Measurements from ENCODE around the gene PKD2L2.
"Not testable (repeated sequence)": the region's sequence is repeated elsewhere in the genome, so short reads cannot be mapped to it uniquely, and the experiment has no call there.

Gene PKD2L2

DNA sequence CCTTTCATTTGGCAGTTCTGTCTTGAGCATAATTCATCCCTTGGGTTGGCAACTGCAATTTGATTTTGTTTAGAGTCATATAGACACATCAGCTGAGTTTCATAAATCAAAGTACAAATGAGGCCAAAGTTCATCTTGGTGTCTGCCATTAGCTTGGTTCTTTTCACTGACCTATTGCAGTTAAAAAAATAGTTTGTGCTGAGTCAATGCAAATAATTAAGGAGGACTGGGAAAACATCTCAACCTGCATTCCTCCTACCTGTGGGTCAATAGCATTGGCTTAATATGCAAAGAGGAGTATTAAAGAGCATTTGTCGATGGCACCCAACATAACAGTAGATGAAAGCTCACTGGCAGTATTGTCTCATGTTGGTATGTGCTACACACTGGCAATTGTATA is 1.6 kb downstream of the PKD2L2 start:
- DNase-seq, result no peak

DNA sequence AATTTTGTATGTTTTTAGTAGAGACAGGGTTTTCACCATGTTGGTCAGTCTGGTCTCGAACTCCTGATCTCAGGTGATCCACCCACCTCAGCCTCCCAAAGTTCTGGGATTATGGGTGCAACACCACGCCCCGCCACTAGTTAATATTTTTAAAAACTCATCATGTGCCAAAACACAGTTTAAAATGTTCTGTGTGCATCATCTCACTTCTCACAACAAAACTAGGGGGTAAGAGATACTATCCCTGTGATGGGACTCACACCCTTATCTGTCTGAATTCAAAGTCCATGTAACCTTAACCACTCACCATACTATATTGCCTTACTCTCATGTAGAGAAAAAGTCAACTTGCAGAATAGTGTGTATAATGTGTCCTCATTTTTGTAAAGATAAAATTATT is 2.6 kb downstream of the PKD2L2 start:
- no peak for DNase-seq

DNA sequence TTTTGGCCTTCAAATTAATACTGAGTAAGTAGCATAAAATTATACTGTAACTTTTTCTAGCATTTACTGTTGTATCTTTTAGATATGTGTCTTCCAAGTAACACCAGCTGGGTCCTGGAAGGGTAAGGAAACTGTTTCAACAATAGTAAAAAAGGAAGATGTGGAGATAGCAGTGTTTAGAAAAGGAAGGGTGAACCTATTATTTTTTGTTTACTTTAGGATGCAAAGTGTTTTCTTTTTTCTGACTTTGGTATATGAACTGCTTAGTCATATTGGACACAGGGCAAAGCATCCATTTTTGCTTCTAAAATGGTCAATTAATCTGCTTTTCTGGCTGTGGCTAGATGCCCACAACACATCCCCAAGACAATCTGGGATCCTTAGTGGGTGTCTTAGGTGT is 5.3 kb downstream of the PKD2L2 start:
- no peak for DNase-seq

DNA sequence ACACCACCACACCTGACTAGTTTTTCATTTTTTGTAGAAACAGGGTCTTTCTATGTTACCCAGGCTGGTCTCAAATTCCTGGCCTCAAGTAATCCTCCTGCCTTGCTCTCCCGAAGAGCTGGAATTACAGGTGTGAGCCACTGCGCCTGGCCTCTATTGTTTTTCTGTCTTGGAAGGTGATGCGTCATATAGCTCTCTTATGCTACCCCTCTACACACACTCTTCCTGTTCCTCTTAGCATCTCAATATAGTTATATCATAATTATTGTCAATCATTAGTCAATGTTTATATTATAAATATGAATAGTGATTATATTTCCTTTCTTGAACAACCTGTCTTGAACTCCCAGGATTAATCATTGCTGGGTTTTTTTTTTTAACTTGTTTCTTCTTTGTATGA is 7.3 kb downstream of the PKD2L2 start:
- DNase-seq, result no peak

DNA sequence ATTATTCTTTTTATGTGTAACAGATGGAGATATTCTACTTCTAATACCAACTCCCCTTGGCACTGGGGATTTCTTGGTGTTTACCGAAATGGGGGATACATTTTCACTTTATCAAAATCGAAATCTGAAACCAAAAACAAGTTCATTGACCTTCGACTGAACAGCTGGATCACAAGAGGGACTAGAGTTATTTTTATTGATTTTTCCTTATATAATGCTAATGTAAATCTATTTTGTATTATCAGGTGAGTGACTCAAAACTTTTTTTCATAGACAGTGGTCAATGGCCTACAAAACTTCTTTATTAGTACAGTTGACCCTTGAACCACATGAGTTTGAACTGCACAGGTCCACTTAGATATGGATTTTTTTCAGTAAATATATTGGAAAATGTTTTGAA is 10.2 kb downstream of the PKD2L2 start:
- no peak for DNase-seq

DNA sequence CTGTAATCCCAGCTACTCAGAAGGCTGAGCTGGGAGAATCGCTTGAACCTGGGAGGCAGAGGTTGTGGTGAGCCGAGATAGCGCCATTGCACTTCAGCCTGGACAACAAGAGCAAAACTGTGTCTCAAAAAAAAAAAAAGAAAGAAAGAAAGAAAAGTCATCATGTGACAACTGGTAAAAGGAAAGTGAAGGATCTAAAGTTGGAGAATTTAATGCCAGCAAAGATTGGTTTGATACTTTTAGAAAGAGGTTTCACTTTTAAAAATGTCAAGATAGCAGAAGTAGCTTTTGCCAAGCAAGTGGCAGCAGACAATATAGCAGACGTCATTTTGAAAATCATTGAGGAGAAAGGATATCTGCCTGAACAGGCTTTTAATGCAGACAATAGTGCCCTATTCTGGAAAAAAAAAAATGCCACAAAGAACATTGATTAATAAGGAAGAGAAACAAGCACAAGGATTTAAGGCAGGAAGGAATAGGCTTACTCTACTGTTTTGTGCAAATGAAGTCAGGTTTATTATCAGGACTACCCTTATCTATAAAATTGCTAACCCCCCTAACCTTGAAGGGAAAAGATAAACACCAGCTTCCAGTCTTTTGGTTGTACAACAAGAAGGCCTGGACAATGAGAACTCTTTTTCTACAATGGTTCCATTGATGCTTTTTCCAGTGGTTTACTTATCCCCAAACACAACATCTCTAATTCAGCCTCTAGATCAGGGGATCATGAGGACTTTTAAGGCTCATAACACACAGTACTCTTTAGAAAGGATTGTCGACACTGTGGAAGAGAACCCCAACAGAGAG is 12.0 kb downstream of the PKD2L2 start:
- DNase-seq, result no peak

DNA sequence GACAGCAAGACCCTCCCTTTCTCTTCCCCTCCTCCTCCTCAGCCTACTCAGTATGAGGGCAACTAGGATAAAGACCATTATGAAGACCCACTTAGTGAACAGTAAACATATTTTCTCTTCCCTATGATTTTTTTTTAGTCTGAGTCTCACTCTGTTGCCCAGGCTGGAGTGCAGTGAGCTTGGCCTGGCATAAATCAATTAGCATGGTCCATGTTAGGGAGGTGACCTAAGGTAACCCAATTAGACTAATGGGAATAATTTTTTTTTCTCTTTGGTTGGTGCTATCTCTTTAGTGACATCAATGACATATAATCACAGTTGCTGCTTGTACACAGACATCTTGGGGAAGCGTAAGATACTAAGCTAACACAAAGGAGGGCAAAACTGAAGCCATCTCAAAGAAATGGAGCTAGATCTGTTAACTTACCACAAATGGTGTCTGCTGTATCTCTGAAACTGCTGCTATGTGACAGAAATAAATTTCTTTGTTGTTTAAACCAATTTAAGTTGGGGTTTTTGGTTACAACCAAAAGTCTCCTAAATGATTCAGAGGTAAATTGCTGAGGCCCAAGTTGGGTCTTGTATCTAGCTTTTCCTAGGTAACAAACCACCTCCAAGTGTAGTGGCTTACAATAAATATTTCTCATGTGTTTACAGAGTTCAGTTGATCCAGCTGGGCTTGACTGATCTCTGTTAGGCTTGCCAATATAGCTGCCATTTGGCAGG is 13.3 kb downstream of the PKD2L2 start:
- DNase-seq, result no peak

DNA sequence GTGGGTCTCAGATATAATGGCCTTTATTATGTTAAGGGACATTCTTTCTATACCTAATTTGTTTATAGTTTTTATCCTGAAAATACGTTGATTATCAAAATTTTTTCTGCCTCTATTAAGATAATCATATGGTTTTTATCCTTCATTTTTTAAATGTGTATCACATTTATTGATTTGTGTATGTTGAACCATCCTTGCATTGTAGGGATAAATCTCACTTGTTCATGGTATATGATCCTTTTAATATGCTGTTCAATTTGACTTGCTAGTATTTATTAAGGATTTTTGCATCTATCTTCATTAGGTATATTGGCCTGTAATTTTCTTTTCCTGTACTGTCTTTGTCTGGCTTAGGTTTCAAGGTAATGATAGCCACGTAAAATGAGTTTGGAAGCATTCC is 25.5 kb downstream of the PKD2L2 start:
- no peak for DNase-seq

DNA sequence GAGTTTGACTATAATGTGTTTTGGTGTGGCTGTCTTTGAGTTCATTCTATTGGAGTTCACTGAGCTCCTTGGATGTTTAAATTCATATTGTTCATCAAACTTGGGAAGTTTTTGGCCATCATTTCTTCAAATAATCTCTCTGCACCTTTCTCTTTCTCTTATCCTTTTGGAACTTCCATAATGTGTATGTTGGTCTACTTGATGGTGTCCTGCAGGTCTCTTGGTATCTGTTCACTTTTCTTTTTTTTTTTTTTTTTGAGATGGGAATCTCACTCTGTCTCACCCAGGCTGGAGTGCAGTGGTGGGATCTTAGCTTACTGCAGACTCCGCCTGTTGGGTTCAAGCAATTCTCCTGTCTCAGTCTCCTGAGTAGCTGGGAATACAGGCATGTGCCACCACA is 27.7 kb downstream of the PKD2L2 start:
- no peak for DNase-seq

DNA sequence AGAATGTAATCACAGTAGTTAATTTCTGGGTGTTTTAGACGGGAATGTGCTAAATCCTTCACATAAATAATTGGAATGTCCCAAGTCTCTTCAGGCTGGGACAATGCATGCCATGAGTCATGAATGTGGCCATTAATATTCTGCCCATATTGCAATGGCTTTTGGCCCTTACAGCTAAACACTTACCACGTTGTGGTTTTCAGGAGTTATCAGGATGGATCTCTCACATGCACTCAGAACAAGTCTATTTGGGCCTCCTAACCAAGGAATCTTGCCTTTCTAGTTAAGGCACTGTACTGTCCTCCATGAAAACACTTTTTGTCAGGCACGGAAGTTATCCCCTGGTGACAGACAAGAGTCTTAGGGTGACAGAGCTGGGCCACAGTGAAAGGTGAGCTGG is 32.7 kb downstream of the PKD2L2 start:
- DNase-seq, result peak; percentile 63

DNA sequence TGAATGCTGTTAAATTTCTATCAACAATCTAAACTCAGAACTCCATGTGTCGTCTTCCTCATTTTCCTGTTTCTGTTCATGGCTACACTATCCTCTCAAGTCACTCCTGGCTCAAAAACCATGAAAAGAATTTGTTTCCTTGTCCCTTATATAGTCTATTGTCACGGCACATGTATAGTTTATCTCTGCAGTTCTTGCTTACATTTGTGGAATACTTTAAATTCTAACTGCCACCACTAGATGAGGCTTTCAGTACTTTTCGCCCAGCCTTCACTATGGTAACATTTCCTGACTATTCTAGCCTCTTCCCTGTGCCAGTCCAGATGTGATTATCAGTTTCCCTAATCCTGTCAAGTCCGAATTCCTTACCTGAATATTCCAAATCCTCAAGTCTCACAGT is 34.6 kb downstream of the PKD2L2 start:
- no peak for DNase-seq

DNA sequence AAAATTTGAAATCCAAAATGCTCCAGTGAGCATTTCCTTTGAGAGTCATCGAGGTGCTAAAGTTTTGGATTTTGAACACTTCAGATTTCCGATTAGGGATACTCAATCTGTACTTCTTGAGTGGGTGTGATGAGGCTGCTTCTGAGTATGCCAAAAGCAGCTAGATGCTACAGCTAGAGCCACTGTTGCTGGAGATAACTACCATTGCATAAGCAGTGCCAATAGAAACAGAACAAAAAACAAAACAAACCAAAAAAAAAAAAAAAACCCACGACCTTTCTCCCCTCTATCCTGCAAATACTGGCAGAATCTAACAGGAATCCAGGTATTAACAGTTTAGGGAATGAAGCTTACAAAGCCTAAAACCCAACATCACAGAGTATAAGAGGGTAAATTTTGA is 43.5 kb downstream of the PKD2L2 start:
- DNase-seq, result no peak

DNA sequence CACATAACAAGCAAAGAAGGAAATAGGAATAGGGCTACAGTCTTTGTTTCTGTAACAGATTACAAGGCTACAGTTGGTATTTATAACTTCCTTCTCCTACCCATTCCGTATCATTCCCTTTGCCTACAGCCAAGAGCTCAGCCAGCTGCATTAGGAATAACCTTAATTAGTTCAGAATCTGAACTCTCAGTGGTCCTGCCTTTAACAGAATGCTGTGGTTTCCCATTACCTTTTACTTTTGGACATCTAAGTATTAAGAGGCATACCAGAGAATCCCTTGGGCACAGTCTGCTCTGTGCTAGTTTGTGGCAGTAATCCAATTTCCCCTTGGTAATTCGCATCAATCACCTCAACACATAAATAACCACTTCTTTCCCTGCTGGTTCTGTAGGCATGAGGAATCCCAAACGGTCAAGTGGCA is 44.2 kb downstream of the PKD2L2 start:
- DNase-seq, result no peak

DNA sequence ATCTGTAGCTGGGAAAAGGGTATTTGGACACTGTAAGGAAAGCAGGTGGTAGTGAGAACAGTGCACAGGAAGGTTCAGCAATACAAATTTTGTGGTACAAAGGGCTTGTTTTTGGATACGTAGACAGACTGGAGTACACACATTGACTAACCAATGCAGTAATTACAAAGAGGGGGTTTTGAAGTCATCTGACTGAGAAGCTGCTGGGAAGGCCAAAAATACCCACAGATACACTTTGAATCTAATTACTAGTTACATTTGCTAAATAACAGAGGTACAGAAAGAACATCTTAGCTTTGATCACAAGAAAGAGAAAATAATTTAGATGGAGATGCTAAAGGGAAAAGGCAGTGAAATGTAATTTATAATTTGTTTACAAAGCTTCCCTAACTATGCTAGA is 45.9 kb downstream of the PKD2L2 start:
- no peak for DNase-seq

DNA sequence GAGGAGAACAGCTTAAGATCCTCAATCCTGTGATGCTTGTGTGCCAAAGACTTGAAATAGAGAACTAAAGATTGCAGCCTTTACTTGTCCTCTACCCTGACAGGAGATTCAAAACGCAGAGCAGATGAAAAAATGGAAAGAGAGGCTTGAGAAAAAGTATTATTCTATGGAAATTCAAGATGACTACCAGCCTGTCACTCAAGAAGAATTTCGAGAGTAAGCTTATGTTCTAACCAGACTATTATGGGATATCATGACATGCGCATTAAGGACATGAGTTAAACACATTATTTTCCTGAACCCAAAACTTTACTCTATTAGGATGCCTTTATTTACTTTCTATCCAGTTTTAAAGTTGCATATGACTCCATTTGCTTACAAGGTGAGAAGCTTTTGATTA is 46.4 kb downstream of the PKD2L2 start:
- no peak for DNase-seq

DNA sequence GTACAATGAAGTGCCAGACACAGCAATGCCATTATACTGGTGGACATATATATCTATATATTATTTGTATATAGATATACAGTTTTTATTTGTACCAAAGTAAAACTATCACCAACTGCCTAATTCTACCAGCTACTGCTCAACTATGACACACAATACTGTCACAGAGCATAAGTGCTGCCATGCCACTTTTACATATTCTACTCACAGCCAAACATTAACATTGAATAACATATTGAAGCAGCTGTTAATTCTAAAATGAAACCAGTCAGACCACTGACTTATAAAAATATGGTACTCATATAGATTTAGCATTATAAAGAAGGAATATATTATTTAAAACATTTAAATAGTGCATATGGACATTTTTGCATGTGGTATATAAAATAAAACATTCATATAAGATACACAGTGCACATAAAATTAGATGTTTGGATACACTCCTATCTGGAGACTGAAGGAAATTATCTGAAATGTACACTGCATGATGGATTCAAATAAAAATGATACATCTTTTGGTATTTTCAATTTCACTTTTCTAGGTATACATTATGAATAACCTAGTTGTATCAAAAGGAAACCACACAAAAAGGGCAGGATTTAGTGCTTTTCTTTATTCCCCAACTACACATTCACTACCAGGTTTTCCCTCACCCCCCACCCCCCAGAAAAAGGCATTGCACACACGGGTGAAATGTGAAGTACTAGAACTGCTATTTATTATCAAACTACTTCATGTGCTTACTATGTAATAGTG is 48.9 kb downstream of the PKD2L2 start:
- DNase-seq, result no peak

DNA sequence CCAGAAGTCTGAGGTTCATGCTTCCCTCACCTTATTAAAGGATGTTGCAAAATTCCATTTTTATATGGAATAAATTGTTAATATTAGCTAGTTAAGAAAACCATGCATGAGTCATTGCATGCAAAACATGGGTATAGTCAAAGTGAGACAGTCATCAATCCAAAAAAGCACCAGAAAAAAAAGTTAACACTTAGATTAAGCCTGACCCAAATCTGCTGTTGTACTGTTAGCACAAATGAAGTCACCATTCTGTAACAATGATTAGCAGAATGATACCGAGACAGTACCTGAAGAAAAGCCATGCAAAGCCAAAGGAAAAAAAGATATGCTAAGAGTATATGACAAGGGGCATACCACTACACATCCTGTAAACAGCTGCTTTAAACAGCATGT is 49.5 kb downstream of the PKD2L2 start:
- DNase-seq, result no peak

DNA sequence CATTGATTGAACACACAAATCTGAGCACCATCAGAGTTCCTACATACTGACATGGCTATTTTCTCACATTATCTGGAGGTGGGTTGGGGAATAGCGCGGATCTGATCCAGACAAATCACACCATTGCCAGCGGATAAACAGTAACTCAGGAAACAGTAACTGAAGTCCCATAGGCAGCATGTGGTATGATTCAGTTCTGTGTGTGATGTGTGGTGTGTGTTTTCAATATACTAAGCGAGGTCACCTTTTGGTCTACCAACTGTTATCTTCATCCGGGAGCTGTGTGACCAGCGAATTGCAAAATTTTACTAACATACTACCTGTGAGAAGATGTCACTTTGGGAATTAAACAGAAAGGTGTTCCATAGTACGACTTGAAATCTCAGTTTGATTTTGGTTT is 50.1 kb downstream of the PKD2L2 start:
- no peak for DNase-seq

DNA sequence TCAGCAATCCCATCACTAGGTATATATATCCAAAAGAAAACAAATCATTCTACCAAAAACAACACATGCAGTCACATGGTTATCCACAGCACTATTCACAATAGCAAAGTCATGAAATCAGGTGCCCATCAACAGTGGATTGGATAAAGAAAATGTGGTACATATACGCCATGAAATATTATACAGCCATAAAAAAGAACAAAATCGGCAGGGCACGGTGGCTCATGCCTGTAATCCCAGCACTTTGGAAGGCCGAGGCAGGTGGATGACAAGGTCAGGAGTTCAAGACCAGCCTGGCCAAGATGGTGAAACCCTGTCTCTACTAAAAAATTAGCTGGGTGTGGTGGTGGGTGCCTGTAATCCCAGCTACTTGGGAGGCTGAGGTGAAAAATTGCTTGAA is 55.0 kb downstream of the PKD2L2 start:
- DNase-seq, result not testable (repeated sequence)

DNA sequence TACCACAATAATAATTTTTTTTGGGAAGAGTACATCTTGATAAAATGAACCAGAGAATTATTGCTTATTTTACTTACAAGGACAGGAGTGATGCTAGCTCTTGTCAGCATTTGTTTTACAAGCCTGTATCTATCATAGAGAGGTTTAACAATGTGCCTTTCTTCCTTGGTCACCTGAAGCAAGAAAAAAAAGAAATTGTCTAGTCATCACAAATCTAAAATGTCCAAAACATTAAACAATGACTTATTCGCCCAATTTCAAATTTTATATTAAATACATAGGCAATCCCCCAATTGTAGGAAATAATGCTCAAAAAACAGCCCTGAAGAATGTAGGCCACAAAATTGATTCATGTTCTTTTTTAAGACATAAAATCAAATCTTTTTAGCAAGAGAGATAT is 56.6 kb downstream of the PKD2L2 start:
- DNase-seq, result no peak

DNA sequence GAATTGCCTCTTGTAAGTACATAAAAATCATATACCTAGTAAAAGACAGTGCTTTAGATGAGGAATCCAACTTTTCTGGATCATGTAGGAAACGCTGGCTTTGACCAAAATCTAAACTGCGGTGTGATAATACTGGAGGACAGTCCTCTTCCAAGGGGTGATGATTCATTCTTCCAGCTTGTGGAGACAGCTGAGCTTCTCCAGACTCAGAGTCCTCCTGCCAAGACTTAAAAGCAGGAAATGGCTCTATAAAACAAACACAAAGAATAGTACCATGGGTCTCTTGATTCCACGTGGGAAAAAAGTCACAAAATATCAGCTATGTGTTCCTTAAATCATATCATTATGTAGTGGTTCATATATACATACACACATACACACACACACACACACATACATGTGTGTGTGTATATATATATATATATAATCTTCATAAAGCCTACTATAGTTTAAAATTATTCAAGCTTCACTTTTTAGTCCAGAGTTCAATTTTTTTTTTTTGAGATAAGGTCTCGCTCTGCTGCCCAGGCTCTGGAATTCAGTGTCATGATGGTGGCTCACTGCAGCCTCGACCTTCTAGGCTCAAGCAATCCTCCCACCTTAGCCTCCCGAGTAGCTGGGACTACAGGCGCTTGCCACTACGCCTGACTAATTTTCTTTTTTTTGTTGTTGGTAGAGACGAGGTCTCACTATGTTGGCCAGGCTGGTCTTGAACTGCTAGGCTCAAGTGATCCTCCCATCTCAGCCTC is 65.0 kb downstream of the PKD2L2 start:
- peak; percentile 81 for DNase-seq

DNA sequence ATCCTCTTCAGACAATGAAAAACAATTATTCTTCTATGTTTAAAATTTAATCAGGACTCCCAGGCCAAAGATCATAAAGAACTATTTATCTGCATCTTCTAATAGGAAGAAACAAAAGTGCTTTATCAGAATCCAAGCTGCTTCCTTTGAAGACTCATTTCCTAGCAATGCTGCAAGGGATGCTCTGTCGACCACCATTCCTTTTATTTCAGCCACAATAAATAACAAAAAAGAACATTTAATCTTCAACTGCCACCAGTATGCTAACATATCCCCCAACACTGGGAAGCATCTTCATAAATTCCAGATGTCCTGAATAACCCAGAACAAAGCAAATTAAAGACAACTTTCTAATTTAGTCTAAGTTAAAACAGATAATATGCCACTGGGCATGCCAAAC is 68.7 kb downstream of the PKD2L2 start:
- DNase-seq, result no peak

DNA sequence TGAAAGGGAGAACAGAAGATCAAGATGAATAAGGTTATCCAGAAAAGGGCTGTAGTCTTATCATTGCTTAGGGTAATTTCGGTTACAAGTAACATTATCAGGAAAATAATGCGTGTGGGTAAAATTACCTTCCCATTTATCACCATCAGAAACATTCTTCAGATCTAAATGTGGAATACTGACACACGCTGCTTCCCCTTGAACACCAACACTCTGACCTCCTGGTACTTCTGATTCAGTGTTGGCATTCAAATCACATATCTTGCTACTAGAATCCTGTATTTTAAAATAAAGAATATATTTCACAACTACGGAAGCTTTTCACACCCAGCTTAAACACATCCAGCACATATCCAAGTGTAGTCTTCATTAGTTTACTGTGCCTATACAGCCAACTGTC is 70.2 kb downstream of the PKD2L2 start:
- no peak for DNase-seq

All from islet precursor cell (in vitro differentiated cells).